HuH-7.5 (cell line): Measurements from ENCODE around the gene BCL2L12.

Experiments used
- DNase-seq: peaks from one replicate; pipeline ENCODE4 v3.0.0; 2011; ENCODE audit warnings: low spot score

BCL2L12 gene

GRCh38 chr19:49685845-49686332, 20.2 kb downstream of the BCL2L12 start:
- DNase-seq: no peak

GRCh38 chr19:49686503-49687088, 20.9 kb downstream of the BCL2L12 start:
- DNase-seq: no peak

- no peak for DNase-seq
Observed at GRCh38 chr19:49687150-49687549, 21.4 kb downstream of the BCL2L12 start.

- no peak for DNase-seq
Observed at GRCh38 chr19:49687566-49688316, 22.0 kb downstream of the BCL2L12 start.

- no peak for DNase-seq
Observed at GRCh38 chr19:49688531-49689132, 22.9 kb downstream of the BCL2L12 start.

GRCh38 chr19:49689133-49690078, 23.7 kb downstream of the BCL2L12 start, which contains the start of gene ADM5:
TSS of gene ADM5 (plus strand) at chr19:49689594. CDS start at chr19:49689838, 244 bp downstream.
- no peak for DNase-seq

GRCh38 chr19:49690079-49690655, 24.4 kb downstream of the BCL2L12 start:
- no peak for DNase-seq

- DNase-seq: no peak
Observed at GRCh38 chr19:49690656-49691242, 25.0 kb downstream of the BCL2L12 start, which contains the start of gene CPT1C. TSS of gene CPT1C (plus strand) at chr19:49691116. CDS start at chr19:49692253, 1,137 bp downstream.

- no peak for DNase-seq
Observed at GRCh38 chr19:49691243-49692146, 25.8 kb downstream of the BCL2L12 start.

- no peak for DNase-seq
Observed at GRCh38 chr19:49692147-49692506, 26.4 kb downstream of the BCL2L12 start.

- DNase-seq: no peak
Observed at GRCh38 chr19:49696115-49696514, 30.4 kb downstream of the BCL2L12 start.

- DNase-seq: no peak
Observed at GRCh38 chr19:49696865-49697264, 31.1 kb downstream of the BCL2L12 start.

- DNase-seq: no peak
Observed at GRCh38 chr19:49699364-49699763, 33.6 kb downstream of the BCL2L12 start.

- no peak for DNase-seq
Observed at GRCh38 chr19:49700563-49700962, 34.8 kb downstream of the BCL2L12 start.

- DNase-seq: no peak
Observed at GRCh38 chr19:49701271-49701786, 35.6 kb downstream of the BCL2L12 start.

- no peak for DNase-seq
Observed at GRCh38 chr19:49704888-49705642, 39.3 kb downstream of the BCL2L12 start.

- DNase-seq: no peak
Observed at GRCh38 chr19:49705919-49706318, 40.2 kb downstream of the BCL2L12 start.

- no peak for DNase-seq
Observed at GRCh38 chr19:49710372-49710951, 44.7 kb downstream of the BCL2L12 start.

GRCh38 chr19:49712397-49712859, 46.7 kb downstream of the BCL2L12 start:
- no peak for DNase-seq
